ENCODE measurements around the gene SYNGR1. TPM values are rescaled to one million over a fixed set of nuclear protein-coding genes. Genes with fewer than 3 reads are reported as not detected.

The SYNGR1 gene
- total RNA-seq, 1 experiment from 2014 or later, result 9.0 TPM

- CTCF ChIA-PET, result no interaction called here
- no peak for ATAC-seq
These were observed 42.7 kb downstream of the SYNGR1 start for GRCh38 chr22:39392341-39392948.

DNA sequence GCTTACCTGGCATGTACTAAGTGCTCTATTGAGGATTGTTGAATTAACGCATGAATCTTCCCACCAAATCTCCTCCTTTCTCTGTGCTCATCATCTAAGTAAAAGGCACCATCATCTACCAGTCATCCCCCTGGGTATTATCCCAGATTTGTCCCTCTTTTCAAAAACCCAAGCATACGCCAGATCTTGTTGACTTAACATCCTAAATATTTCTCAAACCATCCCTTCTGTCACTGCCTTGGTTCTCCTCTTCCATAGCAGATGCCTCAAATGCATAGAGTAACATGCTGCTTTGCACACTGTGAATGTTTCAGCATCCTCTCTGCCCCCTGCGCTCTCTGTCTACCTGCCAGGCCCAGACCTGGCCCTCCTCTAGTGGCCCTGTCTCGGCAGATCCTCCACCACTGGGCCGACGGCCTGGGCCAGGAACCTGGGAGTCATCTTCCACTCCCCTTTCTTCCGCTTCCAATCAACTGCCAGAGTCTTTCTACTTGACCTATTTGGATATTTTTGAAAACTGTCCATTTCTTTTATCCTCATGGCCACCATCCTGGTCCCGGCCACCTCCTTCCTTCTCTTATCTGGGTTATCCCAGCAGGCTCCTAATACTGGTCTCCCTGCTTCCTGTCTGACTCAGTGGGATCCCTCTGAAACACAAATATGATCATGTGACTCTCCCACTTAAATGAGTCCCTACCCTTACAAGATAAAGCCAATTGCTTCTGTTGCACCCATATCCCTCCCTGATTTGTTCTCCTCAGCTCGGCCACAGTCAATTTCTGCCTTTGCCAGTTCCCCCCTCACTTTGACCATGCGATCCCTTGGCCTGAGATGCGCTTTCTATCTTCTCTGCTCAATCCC is 46.4 kb downstream of the SYNGR1 start:
- Histone ChIP-seq H3K9me2 (replicated peaks; ENCODE audit: low read length) (no peaks in the 10 kb centered on the region), H3K27ac (ENCODE audit: low read length) (no peak overlapping the region), H3K9ac (ENCODE audit: low read length) (no peak overlapping the region), H3K79me2 (ENCODE audit: low read length) (peaks cover 14% of the 10 kb centered on the region), H3K9me3 (ENCODE audit: low read length) (no peaks in the 10 kb centered on the region), H3K36me3 (ENCODE audit: low read depth, low read length) (no peaks in the 10 kb centered on the region), H3F3A (ENCODE audit: low read length, unreplicated experiment) (no peaks in the 10 kb centered on the region), H3K4me3 (ENCODE audit: low read length) (no peak overlapping the region), H4K20me1 (ENCODE audit: low read length) (no peaks in the 10 kb centered on the region), H3K4me2 (ENCODE audit: low read length) (no peak overlapping the region), H3K4me1 (ENCODE audit: insufficient read depth, low read length) (peaks cover 4% of the 10 kb centered on the region; the same call in 1 of the 2 replicates), H2AFZ (ENCODE audit: low read length) (no peak overlapping the region), H3K27me3 (ENCODE audit: low read length) (no peaks in the 10 kb centered on the region)
- CTCF ChIA-PET, result no interaction called here
- no peak for ATAC-seq
- TF ChIP-seq, protein P1, sequence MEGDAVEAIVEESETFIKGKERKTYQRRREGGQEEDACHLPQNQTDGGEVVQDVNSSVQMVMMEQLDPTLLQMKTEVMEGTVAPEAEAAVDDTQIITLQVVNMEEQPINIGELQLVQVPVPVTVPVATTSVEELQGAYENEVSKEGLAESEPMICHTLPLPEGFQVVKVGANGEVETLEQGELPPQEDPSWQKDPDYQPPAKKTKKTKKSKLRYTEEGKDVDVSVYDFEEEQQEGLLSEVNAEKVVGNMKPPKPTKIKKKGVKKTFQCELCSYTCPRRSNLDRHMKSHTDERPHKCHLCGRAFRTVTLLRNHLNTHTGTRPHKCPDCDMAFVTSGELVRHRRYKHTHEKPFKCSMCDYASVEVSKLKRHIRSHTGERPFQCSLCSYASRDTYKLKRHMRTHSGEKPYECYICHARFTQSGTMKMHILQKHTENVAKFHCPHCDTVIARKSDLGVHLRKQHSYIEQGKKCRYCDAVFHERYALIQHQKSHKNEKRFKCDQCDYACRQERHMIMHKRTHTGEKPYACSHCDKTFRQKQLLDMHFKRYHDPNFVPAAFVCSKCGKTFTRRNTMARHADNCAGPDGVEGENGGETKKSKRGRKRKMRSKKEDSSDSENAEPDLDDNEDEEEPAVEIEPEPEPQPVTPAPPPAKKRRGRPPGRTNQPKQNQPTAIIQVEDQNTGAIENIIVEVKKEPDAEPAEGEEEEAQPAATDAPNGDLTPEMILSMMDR (conservative IDR thresholded peaks at IDR 0.05; ENCODE audit: low read depth, low read length), result no peak
- no peak for TF ChIP-seq EZH2phosphoT487 (IDR thresholded peaks at IDR 0.05; ENCODE audit: borderline replicate concordance, low read length)
- no peak for TF ChIP-seq EZH2 (IDR thresholded peaks at IDR 0.05; ENCODE audit: low read length, unreplicated experiment)
- POLR2A ChIA-PET (ENCODE audit: unreplicated experiment), result no interaction called here
- intact Hi-C loops (cut with micrococcal nuclease), result no loop called here
- no TSS peak for BruUV-seq (replicated peaks)
- no peak for DNase-seq

More at GRCh38 chr22:39392341-39392948, 42.7 kb downstream of the SYNGR1 start:
- H3K9me2 ChIP-seq (replicated peaks; ENCODE audit: low read length), result no peaks in the 10 kb centered on the region
- H3K27ac ChIP-seq (ENCODE audit: low read length), result no peak overlapping the region
- H3K36me3 ChIP-seq (ENCODE audit: low read depth, low read length), result no peaks in the 10 kb centered on the region
- no peak overlapping the region for H3K4me2 ChIP-seq (ENCODE audit: low read length)
- H3K4me1 ChIP-seq (ENCODE audit: insufficient read depth, low read length), result no peaks in the 10 kb centered on the region
- no peak overlapping the region for H2AFZ ChIP-seq (ENCODE audit: low read length)
- no TSS peak for BruUV-seq (replicated peaks)
- DNase-seq, result no peak
- H3K4me3 ChIP-seq (ENCODE audit: low read length), result no peak overlapping the region
- TF ChIP-seq EZH2 (IDR thresholded peaks at IDR 0.05; ENCODE audit: low read length, unreplicated experiment) (no peak), EZH2phosphoT487 (IDR thresholded peaks at IDR 0.05; ENCODE audit: borderline replicate concordance, low read length) (no peak)
- TF ChIP-seq, protein P1 (conservative IDR thresholded peaks at IDR 0.05; ENCODE audit: low read depth, low read length), result no peak
- POLR2A ChIA-PET (ENCODE audit: unreplicated experiment), result no interaction called here
- no peaks in the 10 kb centered on the region for H3K27me3 ChIP-seq (ENCODE audit: low read length)
- H3K9ac ChIP-seq (ENCODE audit: low read length), result no peak overlapping the region
- H3K79me2 ChIP-seq (ENCODE audit: low read length), result no peaks in the 10 kb centered on the region
- H4K20me1 ChIP-seq (ENCODE audit: low read length), result no peaks in the 10 kb centered on the region
- intact Hi-C loops (cut with micrococcal nuclease), result no loop called here
- no peaks in the 10 kb centered on the region for H3F3A ChIP-seq (ENCODE audit: low read length, unreplicated experiment)
- no peaks in the 10 kb centered on the region for H3K9me3 ChIP-seq (ENCODE audit: low read length)

GRCh38 chr22:39396797-39397195 is 47.0 kb downstream of the SYNGR1 start:
- peaks cover 18% of the 10 kb centered on the region for H3K79me2 ChIP-seq (ENCODE audit: low read length)
- no TSS peak for BruUV-seq (replicated peaks)
- TF ChIP-seq EZH2 (IDR thresholded peaks at IDR 0.05; ENCODE audit: low read length, unreplicated experiment), result no peak
- no peak for TF ChIP-seq EZH2phosphoT487 (IDR thresholded peaks at IDR 0.05; ENCODE audit: borderline replicate concordance, low read length)
- TF ChIP-seq, protein P1 (conservative IDR thresholded peaks at IDR 0.05; ENCODE audit: low read depth, low read length), result no peak
- no peak for DNase-seq
- ChIA-PET POLR2A (ENCODE audit: unreplicated experiment) (no interaction called here), CTCF (no interaction called here)
- H3K4me2 ChIP-seq (ENCODE audit: low read length), result no peak overlapping the region
- no peaks in the 10 kb centered on the region for H3F3A ChIP-seq (ENCODE audit: low read length, unreplicated experiment)
- ATAC-seq, result no peak
- intact Hi-C loops (cut with micrococcal nuclease), result no loop called here
- H3K9ac ChIP-seq (ENCODE audit: low read length), result no peak overlapping the region
- H3K4me1 ChIP-seq (ENCODE audit: insufficient read depth, low read length), result peaks cover 4% of the 10 kb centered on the region; the same call in 1 of the 2 replicates
- H3K27me3 ChIP-seq (ENCODE audit: low read length), result no peaks in the 10 kb centered on the region
- H3K9me3 ChIP-seq (ENCODE audit: low read length), result no peaks in the 10 kb centered on the region
- H3K4me3 ChIP-seq (ENCODE audit: low read length), result no peak overlapping the region
- H2AFZ ChIP-seq (ENCODE audit: low read length), result no peak overlapping the region
- H4K20me1 ChIP-seq (ENCODE audit: low read length), result no peaks in the 10 kb centered on the region
- no peak overlapping the region for H3K27ac ChIP-seq (ENCODE audit: low read length)
- H3K9me2 ChIP-seq (replicated peaks; ENCODE audit: low read length), result no peaks in the 10 kb centered on the region
- no peaks in the 10 kb centered on the region for H3K36me3 ChIP-seq (ENCODE audit: low read depth, low read length)

Data from PC-3 (cell line).